COLO829 (cell line): ENCODE data around the gene DEAF1.
A peak's percentile ranks its signal among the peaks of the same experiment; 100 is the strongest.
"Not testable (repeated sequence)": the region's sequence is repeated elsewhere in the genome, so short reads cannot be mapped to it uniquely, and the experiment has no call there.

ENCODE experiments used
- DNase-seq: peaks from one replicate; pipeline ENCODE4 v3.0.0; 2012; ENCODE audit warnings: low spot score

Gene DEAF1

GRCh38 chr11:678297-678696 is 16.7 kb downstream of the DEAF1 start:
- no peak for DNase-seq

- no peak for DNase-seq
Observed at GRCh38 chr11:674406-674805, 20.6 kb downstream of the DEAF1 start.

- no peak for DNase-seq
Observed at GRCh38 chr11:673866-674265, 21.2 kb downstream of the DEAF1 start.

GRCh38 chr11:665704-666281 is 29.2 kb downstream of the DEAF1 start:
- DNase-seq = no peak

GRCh38 chr11:665062-665703 is 29.8 kb downstream of the DEAF1 start:
- DNase-seq = no peak

- DNase-seq = peak; percentile 77
Observed at GRCh38 chr11:662689-663274, 32.2 kb downstream of the DEAF1 start.

- DNase-seq = no peak
Observed at GRCh38 chr11:660681-661444, 34.2 kb downstream of the DEAF1 start.

- no peak for DNase-seq
Observed at GRCh38 chr11:660281-660680, 34.7 kb downstream of the DEAF1 start.

GRCh38 chr11:659532-660085 is 35.4 kb downstream of the DEAF1 start:
- no peak for DNase-seq

- DNase-seq = no peak
Observed at GRCh38 chr11:657691-658126, 37.3 kb downstream of the DEAF1 start.

GRCh38 chr11:656866-657265 is 38.2 kb downstream of the DEAF1 start:
- DNase-seq = no peak

GRCh38 chr11:656426-656825 is 38.6 kb downstream of the DEAF1 start:
- no peak for DNase-seq

GRCh38 chr11:655036-655726 is 39.8 kb downstream of the DEAF1 start:
- no peak for DNase-seq

- DNase-seq = not testable (repeated sequence)
Observed at GRCh38 chr11:654444-654843, 40.6 kb downstream of the DEAF1 start.

- no peak for DNase-seq
Observed at GRCh38 chr11:653837-654236, 41.2 kb downstream of the DEAF1 start.

- not testable (repeated sequence) for DNase-seq
Observed at GRCh38 chr11:653136-653535, 41.9 kb downstream of the DEAF1 start.

GRCh38 chr11:650482-650881 is 44.5 kb downstream of the DEAF1 start:
- no peak for DNase-seq

- not testable (repeated sequence) for DNase-seq
Observed at GRCh38 chr11:647672-648158, 47.3 kb downstream of the DEAF1 start.

GRCh38 chr11:646214-646613 is 48.8 kb downstream of the DEAF1 start:
- no peak for DNase-seq

- DNase-seq = no peak
Observed at GRCh38 chr11:645536-645935, 49.5 kb downstream of the DEAF1 start.

- no peak for DNase-seq
Observed at GRCh38 chr11:643849-644738, 50.9 kb downstream of the DEAF1 start.
